GM23338 (cell line): ENCODE data around the gene MYH14. TPM values are rescaled to one million over a fixed set of nuclear protein-coding genes. Genes with fewer than 3 reads are reported as not detected.

Experiments used
- ATAC-seq: fragments of 200-7000 bp; cut with Tn5 transposase; 3 replicates; pipeline ENCODE4 v1.9.1; 2020
- DNase-seq: peaks from one replicate; pipeline ENCODE4 v3.0.0-alpha.2; 2015; ENCODE audit warnings: low spot score
- H2AFZ ChIP-seq: fragments of 200-600 bp; sonication (generic); 2 replicates; pipeline ENCODE4 v1.8.0; 2016; ENCODE audit warnings: antibody characterized with exemption, mild to moderate bottlenecking, moderate library complexity
- H3F3A ChIP-seq: fragments of 200-600 bp; sonication (generic); replicated peaks from 2 replicates; pipeline ENCODE4 v1.8.0; 2017; ENCODE audit warnings: antibody characterized with exemption, mixed run types, low read depth
- H3K27ac ChIP-seq: fragments of 200-600 bp; sonication (generic); 2 replicates; pipeline ENCODE4 v1.6.1; 2016; ENCODE audit warnings: low read depth
- H3K27me3 ChIP-seq: fragments of 200-600 bp; sonication (generic); 2 replicates; pipeline ENCODE4 v1.8.0; 2016; ENCODE audit warnings: mild to moderate bottlenecking, mixed run types, moderate library complexity; ENCODE audit not compliant: insufficient read depth
- H3K36me3 ChIP-seq: fragments of 200-600 bp; sonication (generic); 2 replicates; pipeline ENCODE4 v1.8.0; 2016; ENCODE audit warnings: mild to moderate bottlenecking; ENCODE audit not compliant: insufficient read depth
- H3K4me1 ChIP-seq: fragments of 200-600 bp; sonication (generic); 2 replicates; pipeline ENCODE4 v1.8.0; 2016; ENCODE audit warnings: mild to moderate bottlenecking, moderate library complexity; ENCODE audit not compliant: insufficient read depth
- H3K4me2 ChIP-seq: fragments of 200-600 bp; sonication (generic); 2 replicates; pipeline ENCODE4 v1.7.1; 2017; ENCODE audit warnings: mixed run types
- H3K4me3 ChIP-seq: fragments of 200-600 bp; sonication (generic); 2 replicates; pipeline ENCODE4 v1.6.1; 2016; ENCODE audit warnings: mixed run types
- H3K79me2 ChIP-seq: fragments of 200-600 bp; sonication (generic); replicated peaks from 2 replicates; pipeline ENCODE4 v1.8.0; 2017; ENCODE audit warnings: mild to moderate bottlenecking; ENCODE audit not compliant: insufficient read depth
- H3K9me2 ChIP-seq: fragments of 200-600 bp; sonication (generic); 2 replicates; pipeline ENCODE4 v1.8.0; 2017; ENCODE audit not compliant: insufficient read depth
- H4K20me1 ChIP-seq: fragments of 200-600 bp; sonication (generic); replicated peaks from 2 replicates; pipeline ENCODE4 v1.8.0; 2017; ENCODE audit warnings: mild to moderate bottlenecking; ENCODE audit not compliant: insufficient read depth
- H3K27ac Mint-ChIP-seq: 2 replicates; pipeline ENCODE4 v1.8.0; 2020; ENCODE audit warnings: inconsistent platforms, mild to moderate bottlenecking, moderate library complexity, mixed read lengths
- H3K27me3 Mint-ChIP-seq: 3 replicates; pipeline ENCODE4 v1.8.0; 2022; ENCODE audit warnings: low read depth, mild to moderate bottlenecking, moderate library complexity, mixed read lengths, inconsistent platforms; ENCODE audit not compliant: insufficient read depth, poor library complexity
- H3K36me3 Mint-ChIP-seq: 3 replicates; pipeline ENCODE4 v1.8.0; 2021; ENCODE audit warnings: low read depth, mild to moderate bottlenecking, inconsistent platforms, moderate library complexity, mixed read lengths
- H3K4me1 Mint-ChIP-seq: 3 replicates; pipeline ENCODE4 v1.8.0; 2020; ENCODE audit warnings: mild to moderate bottlenecking, inconsistent platforms, mixed read lengths
- H3K4me3 Mint-ChIP-seq: 3 replicates; pipeline ENCODE4 v1.8.0; 2021; ENCODE audit warnings: moderate library complexity, mild to moderate bottlenecking, inconsistent platforms, mixed read lengths
- H3K9me3 Mint-ChIP-seq: 3 replicates; pipeline ENCODE4 v1.8.0; 2020; ENCODE audit warnings: moderate library complexity, mild to moderate bottlenecking, inconsistent platforms, mixed read lengths
- CREB1 ChIP-seq: fragments of 250-450 bp; sonication (Bioruptor Pico); IDR thresholded peaks from 2 replicates; pipeline ENCODE4 v1.5.0; 2020; ENCODE audit warnings: low read depth, mild to moderate bottlenecking, moderate library complexity
- EZH2 ChIP-seq: fragments of 200-600 bp; sonication (generic); IDR thresholded peaks from one replicate; pipeline ENCODE4 v1.8.0; 2017; ENCODE audit warnings: antibody characterized with exemption, mild to moderate bottlenecking, low read depth; ENCODE audit not compliant: unreplicated experiment
- EZH2phosphoT487 ChIP-seq: fragments of 200-600 bp; sonication (generic); IDR thresholded peaks from one replicate; pipeline ENCODE4 v1.8.1; 2018; ENCODE audit warnings: antibody characterized with exemption; ENCODE audit not compliant: unreplicated experiment
- JUNB ChIP-seq: IDR thresholded peaks from one replicate; pipeline ENCODE4 v1.6.1; 2016; ENCODE audit warnings: antibody characterized with exemption; ENCODE audit not compliant: unreplicated experiment
- NANOG ChIP-seq: IDR thresholded peaks from 2 replicates; pipeline ENCODE4 v1.6.1; 2016; ENCODE audit warnings: antibody characterized with exemption, borderline replicate concordance
- POLR2AphosphoS5 ChIP-seq: IDR thresholded peaks from 2 replicates; pipeline ENCODE4 v1.6.1; 2016; ENCODE audit warnings: antibody characterized with exemption, low read depth
- STAT1 ChIP-seq: IDR thresholded peaks from one replicate; pipeline ENCODE4 v1.6.1; 2016; ENCODE audit warnings: antibody characterized with exemption; ENCODE audit not compliant: unreplicated experiment
- ZNF114 ChIP-seq: fragments of 250-450 bp; sonication (Bioruptor Pico); IDR thresholded peaks from 2 replicates; pipeline ENCODE4 v1.5.0; 2020; ENCODE audit warnings: mild to moderate bottlenecking, moderate library complexity
- polyA plus RNA-seq: library from polyadenylated mRNA; unstranded; fragments of >200 nt; fragmentation: Nextera tagmentation; extraction: Ambion mirVana; gene quantifications from 2 replicates; pipeline ENCODE4 v1.2.1, GENCODE V29; 2016
- total RNA-seq: library from RNA; depleted of rRNA; stranded (reverse); fragments of >200 nt; shearing (Covaris generic); gene quantifications from 2 replicates; pipeline ENCODE4 v1.2.3, GENCODE V29; 2014
- TF ChIP-seq, protein P1 (sequence below), 2 experiments: fragments of 200-600 bp in 1 of 2; sonication (generic) in 1 of 2; conservative IDR thresholded peaks; 2 replicates each; pipeline versions ENCODE4 v1.5.1 to v1.6.1; 2016 to 2017; ENCODE audit warnings: antibody characterized with exemption in 2 of 2, low read depth in 2 of 2, mild to moderate bottlenecking in 2 of 2, moderate library complexity in 1 of 2
- TF ChIP-seq, protein P2 (sequence below): IDR thresholded peaks from 2 replicates; pipeline ENCODE4 v1.6.1; 2016; ENCODE audit warnings: antibody characterized with exemption
- TF ChIP-seq, protein P3 (sequence below): IDR thresholded peaks from one replicate; pipeline ENCODE4 v1.6.1; 2018; ENCODE audit warnings: antibody characterized with exemption; ENCODE audit not compliant: unreplicated experiment

The MYH14 gene
- total and polyA plus RNA-seq, 2 experiments from 2014 or later = 25.5 to 27.5 TPM

DNA sequence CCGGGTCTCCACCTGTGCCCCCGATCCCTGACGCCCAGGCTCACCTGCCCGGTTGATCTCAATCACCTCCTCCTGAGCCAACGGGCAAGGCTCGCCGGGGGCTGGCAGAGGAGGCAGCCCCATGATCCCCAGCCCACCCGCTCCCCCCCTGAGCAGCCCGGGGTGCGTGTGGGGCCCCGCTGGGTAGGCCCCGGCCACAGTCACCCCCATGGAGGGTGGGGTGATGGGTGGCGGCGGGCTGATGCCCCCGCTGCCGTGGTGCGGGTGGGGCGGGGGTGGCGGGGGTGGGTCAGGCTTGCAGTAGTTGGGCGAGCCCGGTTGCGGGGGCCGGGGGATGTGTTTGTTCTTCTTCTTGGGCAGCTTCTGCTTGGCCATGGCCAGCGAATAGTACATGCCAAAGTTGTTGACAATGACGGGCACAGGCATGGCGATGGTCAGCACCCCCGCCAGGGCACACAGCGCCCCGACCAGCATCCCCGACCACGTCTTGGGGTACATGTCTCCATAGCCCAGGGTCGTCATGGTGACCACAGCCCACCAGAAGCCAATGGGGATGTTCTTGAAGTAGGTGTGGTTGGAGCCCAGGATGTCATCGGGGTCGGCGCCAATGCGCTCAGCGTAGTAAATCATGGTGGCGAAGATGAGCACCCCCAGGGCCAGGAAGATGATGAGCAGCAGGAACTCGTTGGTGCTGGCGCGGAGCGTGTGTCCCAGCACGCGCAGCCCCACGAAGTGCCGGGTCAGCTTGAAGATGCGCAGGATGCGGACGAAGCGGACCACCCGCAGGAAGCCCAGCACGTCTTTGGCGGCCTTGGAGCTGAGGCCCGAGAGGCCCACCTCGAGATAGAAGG is 119.7 kb downstream of the MYH14 start (continued):
- TF ChIP-seq NANOG (no peak), EZH2phosphoT487 (no peak), ZNF114 (CRISPR knock-in tag) (no peak)
- TF ChIP-seq, protein P1, sequence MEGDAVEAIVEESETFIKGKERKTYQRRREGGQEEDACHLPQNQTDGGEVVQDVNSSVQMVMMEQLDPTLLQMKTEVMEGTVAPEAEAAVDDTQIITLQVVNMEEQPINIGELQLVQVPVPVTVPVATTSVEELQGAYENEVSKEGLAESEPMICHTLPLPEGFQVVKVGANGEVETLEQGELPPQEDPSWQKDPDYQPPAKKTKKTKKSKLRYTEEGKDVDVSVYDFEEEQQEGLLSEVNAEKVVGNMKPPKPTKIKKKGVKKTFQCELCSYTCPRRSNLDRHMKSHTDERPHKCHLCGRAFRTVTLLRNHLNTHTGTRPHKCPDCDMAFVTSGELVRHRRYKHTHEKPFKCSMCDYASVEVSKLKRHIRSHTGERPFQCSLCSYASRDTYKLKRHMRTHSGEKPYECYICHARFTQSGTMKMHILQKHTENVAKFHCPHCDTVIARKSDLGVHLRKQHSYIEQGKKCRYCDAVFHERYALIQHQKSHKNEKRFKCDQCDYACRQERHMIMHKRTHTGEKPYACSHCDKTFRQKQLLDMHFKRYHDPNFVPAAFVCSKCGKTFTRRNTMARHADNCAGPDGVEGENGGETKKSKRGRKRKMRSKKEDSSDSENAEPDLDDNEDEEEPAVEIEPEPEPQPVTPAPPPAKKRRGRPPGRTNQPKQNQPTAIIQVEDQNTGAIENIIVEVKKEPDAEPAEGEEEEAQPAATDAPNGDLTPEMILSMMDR (conservative IDR thresholded peaks at IDR 0.05; ENCODE audit: low read depth in 2 of 2) = no peak

DNA sequence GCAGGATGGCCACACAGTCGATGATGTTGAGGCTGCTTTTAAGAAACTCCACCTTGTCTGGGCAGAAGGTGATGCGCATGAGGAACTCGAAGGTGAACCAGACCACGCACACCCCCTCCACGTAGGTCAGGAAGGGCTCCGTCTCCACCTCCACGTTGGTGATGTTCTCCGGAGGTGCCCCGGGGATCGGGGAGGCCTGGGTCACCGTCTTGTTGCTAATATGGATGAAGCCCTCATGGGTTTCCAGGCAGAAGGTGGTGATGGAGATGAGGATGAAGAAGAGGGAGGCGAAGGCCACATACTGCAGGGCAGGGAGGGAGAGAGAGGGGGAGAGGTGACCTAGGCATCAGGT is 120.3 kb downstream of the MYH14 start:
- Mint-ChIP-seq H3K4me1 (no peaks in the 10 kb centered on the region), H3K27me3 (peaks cover 21% of the 10 kb centered on the region), H3K4me3 (no peak overlapping the region), H3K36me3 (peaks cover 56% of the 10 kb centered on the region), H3K9me3 (peaks cover 80% of the 10 kb centered on the region), H3K27ac (no peak overlapping the region)
- Histone ChIP-seq H2AFZ (no peak overlapping the region), H3K36me3 (no peaks in the 10 kb centered on the region; the same call in 1 of the 2 replicates), H3K27ac (no peak overlapping the region), H3F3A (0 out of 2 replicates have a peak, but pooled peaks cover 4% of the 10 kb centered on the region), H4K20me1 (peaks cover 17% of the 10 kb centered on the region; the same call in 1 of the 2 replicates), H3K4me1 (peaks cover 21% of the 10 kb centered on the region), H3K27me3 (peaks cover 20% of the 10 kb centered on the region), H3K4me3 (no peak overlapping the region), H3K79me2 (peaks cover 12% of the 10 kb centered on the region), H3K9me2 (no peaks in the 10 kb centered on the region), H3K4me2 (no peak overlapping the region)
- ATAC-seq = no peak
- no peak for DNase-seq
- TF ChIP-seq EZH2phosphoT487 = no peak
- no peak for TF ChIP-seq EZH2
- no peak for TF ChIP-seq NANOG
- no peak for TF ChIP-seq CREB1 (CRISPR knock-in tag)
- no peak for TF ChIP-seq JUNB
- TF ChIP-seq ZNF114 (CRISPR knock-in tag) = no peak
- no peak for TF ChIP-seq STAT1
- TF ChIP-seq POLR2AphosphoS5 = no peak
- TF ChIP-seq, protein P2, sequence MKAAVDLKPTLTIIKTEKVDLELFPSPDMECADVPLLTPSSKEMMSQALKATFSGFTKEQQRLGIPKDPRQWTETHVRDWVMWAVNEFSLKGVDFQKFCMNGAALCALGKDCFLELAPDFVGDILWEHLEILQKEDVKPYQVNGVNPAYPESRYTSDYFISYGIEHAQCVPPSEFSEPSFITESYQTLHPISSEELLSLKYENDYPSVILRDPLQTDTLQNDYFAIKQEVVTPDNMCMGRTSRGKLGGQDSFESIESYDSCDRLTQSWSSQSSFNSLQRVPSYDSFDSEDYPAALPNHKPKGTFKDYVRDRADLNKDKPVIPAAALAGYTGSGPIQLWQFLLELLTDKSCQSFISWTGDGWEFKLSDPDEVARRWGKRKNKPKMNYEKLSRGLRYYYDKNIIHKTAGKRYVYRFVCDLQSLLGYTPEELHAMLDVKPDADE = no peak
- TF ChIP-seq, protein P3, sequence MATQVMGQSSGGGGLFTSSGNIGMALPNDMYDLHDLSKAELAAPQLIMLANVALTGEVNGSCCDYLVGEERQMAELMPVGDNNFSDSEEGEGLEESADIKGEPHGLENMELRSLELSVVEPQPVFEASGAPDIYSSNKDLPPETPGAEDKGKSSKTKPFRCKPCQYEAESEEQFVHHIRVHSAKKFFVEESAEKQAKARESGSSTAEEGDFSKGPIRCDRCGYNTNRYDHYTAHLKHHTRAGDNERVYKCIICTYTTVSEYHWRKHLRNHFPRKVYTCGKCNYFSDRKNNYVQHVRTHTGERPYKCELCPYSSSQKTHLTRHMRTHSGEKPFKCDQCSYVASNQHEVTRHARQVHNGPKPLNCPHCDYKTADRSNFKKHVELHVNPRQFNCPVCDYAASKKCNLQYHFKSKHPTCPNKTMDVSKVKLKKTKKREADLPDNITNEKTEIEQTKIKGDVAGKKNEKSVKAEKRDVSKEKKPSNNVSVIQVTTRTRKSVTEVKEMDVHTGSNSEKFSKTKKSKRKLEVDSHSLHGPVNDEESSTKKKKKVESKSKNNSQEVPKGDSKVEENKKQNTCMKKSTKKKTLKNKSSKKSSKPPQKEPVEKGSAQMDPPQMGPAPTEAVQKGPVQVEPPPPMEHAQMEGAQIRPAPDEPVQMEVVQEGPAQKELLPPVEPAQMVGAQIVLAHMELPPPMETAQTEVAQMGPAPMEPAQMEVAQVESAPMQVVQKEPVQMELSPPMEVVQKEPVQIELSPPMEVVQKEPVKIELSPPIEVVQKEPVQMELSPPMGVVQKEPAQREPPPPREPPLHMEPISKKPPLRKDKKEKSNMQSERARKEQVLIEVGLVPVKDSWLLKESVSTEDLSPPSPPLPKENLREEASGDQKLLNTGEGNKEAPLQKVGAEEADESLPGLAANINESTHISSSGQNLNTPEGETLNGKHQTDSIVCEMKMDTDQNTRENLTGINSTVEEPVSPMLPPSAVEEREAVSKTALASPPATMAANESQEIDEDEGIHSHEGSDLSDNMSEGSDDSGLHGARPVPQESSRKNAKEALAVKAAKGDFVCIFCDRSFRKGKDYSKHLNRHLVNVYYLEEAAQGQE = no peak
